Neural progenitor cell (in vitro differentiated cells): ENCODE measurements around the gene PCDH15. TPM values are rescaled to one million over a fixed set of nuclear protein-coding genes. Genes with fewer than 3 reads are reported as not detected.

Source experiments
- DNase-seq: peaks from one replicate; pipeline ENCODE4 v3.0.0-alpha.2; 2016; ENCODE audit warnings: low spot score
- H2AFZ ChIP-seq: fragments of 200-600 bp; sonication (generic); replicated peaks from 2 replicates; pipeline ENCODE4 v1.6.1; 2016; ENCODE audit warnings: antibody characterized with exemption
- H3F3A ChIP-seq: fragments of 200-600 bp; sonication (generic); 2 replicates; pipeline ENCODE4 v1.6.1; 2016; ENCODE audit warnings: antibody characterized with exemption, low read depth
- H3K27ac ChIP-seq: fragments of 200-600 bp; sonication (generic); 2 replicates; pipeline ENCODE4 v1.5.1; 2016; ENCODE audit warnings: mild to moderate bottlenecking
- H3K27me3 ChIP-seq: fragments of 200-600 bp; sonication (generic); 2 replicates; pipeline ENCODE4 v1.6.1; 2016; ENCODE audit warnings: mild to moderate bottlenecking, moderate library complexity
- H3K36me3 ChIP-seq: fragments of 200-600 bp; sonication (generic); 2 replicates; pipeline ENCODE4 v1.5.1; 2016
- H3K4me1 ChIP-seq: fragments of 200-600 bp; sonication (generic); 2 replicates; pipeline ENCODE4 v1.6.1; 2016; ENCODE audit warnings: mixed run types
- H3K4me2 ChIP-seq: fragments of 200-600 bp; sonication (generic); 2 replicates; pipeline ENCODE4 v1.6.1; 2016
- H3K4me3 ChIP-seq: fragments of 200-600 bp; sonication (generic); 2 replicates; pipeline ENCODE4 v1.5.1; 2016
- H3K79me2 ChIP-seq: fragments of 200-600 bp; sonication (generic); 2 replicates; pipeline ENCODE4 v1.6.1; 2016; ENCODE audit warnings: low read depth
- H3K9ac ChIP-seq: fragments of 200-600 bp; sonication (generic); 2 replicates; pipeline ENCODE4 v1.6.1; 2016
- H3K9me3 ChIP-seq: fragments of 200-600 bp; sonication (generic); 2 replicates; pipeline ENCODE4 v1.5.1; 2016; ENCODE audit warnings: low read depth
- H4K20me1 ChIP-seq: fragments of 200-600 bp; sonication (generic); 2 replicates; pipeline ENCODE4 v1.6.1; 2016; ENCODE audit warnings: low read depth
- H3K27ac Mint-ChIP-seq: 3 replicates; pipeline ENCODE4 v1.8.0; 2021; ENCODE audit warnings: mixed read lengths
- H3K27me3 Mint-ChIP-seq: 2 replicates; pipeline ENCODE4 v1.8.0; 2022; ENCODE audit warnings: low read depth, mild to moderate bottlenecking, inconsistent platforms, moderate library complexity, mixed read lengths; ENCODE audit not compliant: insufficient read depth
- H3K36me3 Mint-ChIP-seq: 3 replicates; pipeline ENCODE4 v1.8.0; 2021; ENCODE audit warnings: mixed read lengths
- H3K4me1 Mint-ChIP-seq: 3 replicates; pipeline ENCODE4 v1.8.0; 2021; ENCODE audit warnings: mixed read lengths
- H3K4me3 Mint-ChIP-seq: 3 replicates; pipeline ENCODE4 v1.8.0; 2021; ENCODE audit warnings: mild to moderate bottlenecking, moderate library complexity, mixed read lengths
- H3K9me3 Mint-ChIP-seq: 3 replicates; pipeline ENCODE4 v1.8.0; 2020; ENCODE audit warnings: mixed read lengths
- EZH2 ChIP-seq: fragments of 200-600 bp; sonication (generic); IDR thresholded peaks from 2 replicates; pipeline ENCODE4 v1.6.1; 2017; ENCODE audit warnings: antibody characterized with exemption, mild to moderate bottlenecking, moderate library complexity
- EZH2phosphoT487 ChIP-seq: fragments of 200-600 bp; sonication (generic); IDR thresholded peaks from 2 replicates; pipeline ENCODE4 v1.6.1; 2017; ENCODE audit warnings: antibody characterized with exemption
- total RNA-seq: library from RNA; depleted of rRNA; stranded (reverse); fragments of >200 nt; gene quantifications from 2 replicates; pipeline ENCODE4 v1.2.3, GENCODE V29; 2015; ENCODE audit warnings: low replicate concordance
- TF ChIP-seq, protein P1 (sequence below): fragments of 200-600 bp; sonication (generic); IDR thresholded peaks from 2 replicates; pipeline ENCODE4 v1.5.1; 2017; ENCODE audit warnings: antibody characterized with exemption, mild to moderate bottlenecking

Gene PCDH15
- total RNA-seq, 1 donor from 2014 or later = 0.17 TPM

DNA sequence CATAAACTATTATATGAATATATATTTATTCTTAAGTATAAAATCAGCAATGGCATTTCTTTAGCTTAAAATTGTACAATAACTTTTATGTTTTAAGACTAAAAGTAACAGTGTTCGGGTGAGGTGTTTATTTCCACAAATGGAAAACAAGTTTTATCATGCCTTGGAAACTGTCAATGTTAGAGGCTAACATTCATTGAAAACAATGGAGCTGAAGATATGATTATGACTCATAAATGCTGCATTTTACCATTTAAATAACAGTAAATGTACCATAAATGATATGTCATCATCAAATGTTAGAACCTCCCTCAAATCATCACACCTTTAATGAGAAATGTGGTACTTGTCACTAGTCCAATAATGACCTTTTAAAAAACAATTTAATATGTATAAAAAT lies 897.3 kb downstream of the PCDH15 start:
- Mint-ChIP-seq H3K27me3 (no peaks in the 10 kb centered on the region), H3K36me3 (no peaks in the 10 kb centered on the region), H3K27ac (no peak overlapping the region), H3K4me1 (peaks cover 2% of the 10 kb centered on the region), H3K4me3 (no peak overlapping the region), H3K9me3 (no peaks in the 10 kb centered on the region)
- Histone ChIP-seq H3K9ac (no peak overlapping the region), H3K36me3 (no peaks in the 10 kb centered on the region), H3K4me1 (no peaks in the 10 kb centered on the region), H3K27ac (no peak overlapping the region), H3K27me3 (no peaks in the 10 kb centered on the region), H4K20me1 (no peaks in the 10 kb centered on the region), H3K79me2 (no peaks in the 10 kb centered on the region), H3F3A (no peaks in the 10 kb centered on the region), H3K9me3 (no peaks in the 10 kb centered on the region), H3K4me2 (no peak overlapping the region), H3K4me3 (no peak overlapping the region), H2AFZ (no peak overlapping the region)
- no peak for DNase-seq
- TF ChIP-seq, protein P1, sequence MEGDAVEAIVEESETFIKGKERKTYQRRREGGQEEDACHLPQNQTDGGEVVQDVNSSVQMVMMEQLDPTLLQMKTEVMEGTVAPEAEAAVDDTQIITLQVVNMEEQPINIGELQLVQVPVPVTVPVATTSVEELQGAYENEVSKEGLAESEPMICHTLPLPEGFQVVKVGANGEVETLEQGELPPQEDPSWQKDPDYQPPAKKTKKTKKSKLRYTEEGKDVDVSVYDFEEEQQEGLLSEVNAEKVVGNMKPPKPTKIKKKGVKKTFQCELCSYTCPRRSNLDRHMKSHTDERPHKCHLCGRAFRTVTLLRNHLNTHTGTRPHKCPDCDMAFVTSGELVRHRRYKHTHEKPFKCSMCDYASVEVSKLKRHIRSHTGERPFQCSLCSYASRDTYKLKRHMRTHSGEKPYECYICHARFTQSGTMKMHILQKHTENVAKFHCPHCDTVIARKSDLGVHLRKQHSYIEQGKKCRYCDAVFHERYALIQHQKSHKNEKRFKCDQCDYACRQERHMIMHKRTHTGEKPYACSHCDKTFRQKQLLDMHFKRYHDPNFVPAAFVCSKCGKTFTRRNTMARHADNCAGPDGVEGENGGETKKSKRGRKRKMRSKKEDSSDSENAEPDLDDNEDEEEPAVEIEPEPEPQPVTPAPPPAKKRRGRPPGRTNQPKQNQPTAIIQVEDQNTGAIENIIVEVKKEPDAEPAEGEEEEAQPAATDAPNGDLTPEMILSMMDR = no peak
- TF ChIP-seq EZH2 (no peak), EZH2phosphoT487 (no peak)

DNA sequence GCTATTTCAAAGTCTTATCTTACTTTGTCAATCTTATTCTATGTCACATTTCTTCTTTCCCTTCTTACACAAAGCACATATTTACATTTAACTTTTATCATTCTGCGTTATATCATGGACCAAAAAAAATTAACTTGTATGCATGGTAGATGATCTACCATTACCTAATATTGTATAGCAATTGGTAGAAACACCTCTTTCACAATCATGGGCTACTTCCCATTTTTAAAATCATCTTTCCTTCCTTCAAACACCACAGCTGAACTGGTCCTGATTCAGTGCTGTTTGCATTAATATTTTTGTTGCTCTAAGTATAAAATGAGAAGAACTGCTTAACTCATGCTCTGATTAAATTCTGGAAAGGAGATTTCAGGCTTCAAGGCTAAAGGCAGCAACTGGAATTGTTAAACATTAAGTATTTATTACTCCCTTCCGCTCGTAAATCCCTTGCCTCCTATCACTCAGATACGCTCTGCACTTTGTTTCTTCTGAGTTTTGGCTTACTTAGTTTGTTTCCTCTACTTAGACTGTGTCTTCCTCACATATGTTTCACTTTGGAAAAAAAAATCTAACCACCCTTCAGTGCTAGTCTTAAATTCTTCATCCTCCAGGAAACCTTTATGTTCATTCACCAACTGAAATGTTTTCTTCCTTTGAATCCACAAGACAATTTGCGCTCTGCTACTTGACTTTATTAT lies 901.4 kb downstream of the PCDH15 start:
- Histone ChIP-seq H3K4me3 (no peak overlapping the region), H3K79me2 (no peaks in the 10 kb centered on the region), H4K20me1 (no peaks in the 10 kb centered on the region), H2AFZ (no peak overlapping the region), H3K9ac (no peak overlapping the region), H3K4me2 (no peak overlapping the region), H3K27ac (no peak overlapping the region), H3K27me3 (no peaks in the 10 kb centered on the region), H3K4me1 (no peaks in the 10 kb centered on the region), H3K9me3 (no peaks in the 10 kb centered on the region), H3K36me3 (no peaks in the 10 kb centered on the region), H3F3A (no peaks in the 10 kb centered on the region)
- no peak for DNase-seq
- Mint-ChIP-seq H3K9me3 (no peaks in the 10 kb centered on the region), H3K4me1 (peaks cover 2% of the 10 kb centered on the region), H3K27me3 (no peaks in the 10 kb centered on the region), H3K4me3 (no peak overlapping the region), H3K27ac (no peak overlapping the region), H3K36me3 (no peaks in the 10 kb centered on the region)
- TF ChIP-seq EZH2 (no peak), EZH2phosphoT487 (no peak)
- TF ChIP-seq, protein P1 = no peak

DNA sequence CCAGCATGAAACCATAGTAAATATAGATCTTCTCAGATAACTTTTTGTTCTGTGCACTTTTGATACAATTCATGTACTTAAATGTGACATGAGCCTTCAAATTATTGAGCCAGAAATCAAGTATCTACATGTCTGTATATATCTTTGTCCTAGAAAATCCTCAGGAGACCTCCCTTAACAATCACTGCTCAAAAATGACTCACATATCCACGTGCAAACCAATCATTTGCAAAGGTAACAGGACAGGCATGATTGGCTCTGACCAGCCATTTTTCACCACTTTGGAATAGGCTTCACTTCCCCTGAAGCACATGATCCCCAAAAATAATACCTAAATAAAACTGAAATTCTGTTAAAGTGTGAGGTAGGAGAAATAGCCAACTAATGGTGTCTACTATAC lies 902.5 kb downstream of the PCDH15 start:
- H3K4me1 Mint-ChIP-seq = no peaks in the 10 kb centered on the region
- Histone ChIP-seq H3K9ac (no peak overlapping the region), H3K9me3 (no peaks in the 10 kb centered on the region), H3K27me3 (no peaks in the 10 kb centered on the region), H3K4me2 (no peak overlapping the region), H3F3A (no peaks in the 10 kb centered on the region), H3K4me3 (no peak overlapping the region), H3K79me2 (no peaks in the 10 kb centered on the region), H3K36me3 (no peaks in the 10 kb centered on the region), H4K20me1 (no peaks in the 10 kb centered on the region), H3K4me1 (no peaks in the 10 kb centered on the region), H3K27ac (no peak overlapping the region), H2AFZ (no peak overlapping the region)
- no peak for DNase-seq
- no peak for TF ChIP-seq EZH2phosphoT487
- TF ChIP-seq, protein P1 = no peak
- TF ChIP-seq EZH2 = no peak
- no peak overlapping the region for H3K27ac Mint-ChIP-seq
- no peaks in the 10 kb centered on the region for H3K9me3 Mint-ChIP-seq
- no peak overlapping the region for H3K4me3 Mint-ChIP-seq
- no peaks in the 10 kb centered on the region for H3K27me3 Mint-ChIP-seq
- no peaks in the 10 kb centered on the region for H3K36me3 Mint-ChIP-seq
